Spleen (tissue), 7 donors: ENCODE measurements around the gene WDR70.

ENCODE experiments used
- CTCF ChIP-seq, 11 experiments: fragments of 200-600 bp in 7 of 11; fragments of 450-650 bp in 4 of 11; sonication (generic) in 4 of 11; IDR thresholded peaks in 8 of 11; conservative IDR thresholded peaks in 3 of 11; 1 replicate in 7 of 11; 2 replicates in 4 of 11; pipeline versions ENCODE4 v1.4.0 to v1.8.0; 2016 to 2021; ENCODE audit warnings: antibody characterized with exemption in 11 of 11, inconsistent platforms in 4 of 11, mild to moderate bottlenecking in 1 of 11
- POLR2A ChIP-seq, 3 donors: fragments of 450-650 bp; IDR thresholded peaks; one replicate each; pipeline ENCODE4 v1.5.1; 2017; ENCODE audit warnings: antibody characterized with exemption in 3 of 3, mild to moderate bottlenecking in 1 of 3
- POLR2AphosphoS5 ChIP-seq, 3 donors: sonication (generic); formaldehyde crosslinking; IDR thresholded peaks; one replicate each; pipeline ENCODE4 v1.5.1; 2017; ENCODE audit warnings: antibody characterized with exemption in 3 of 3
- donor health status: DM: no; HTN: no; CAD: no; lungs with moderate emphysema.
- donor health status: DM: no; HTN: no; CAD: no.
- donor health status: DM: no; HTN: no; CAD: no.

- no peak for TF ChIP-seq CTCF (IDR thresholded peaks at IDR 0.05 in 8 of 11, conservative IDR thresholded peaks at IDR 0.05 in 3 of 11)
- no peak for TF ChIP-seq POLR2A (IDR thresholded peaks at IDR 0.05)
- no peak for TF ChIP-seq POLR2AphosphoS5 (IDR thresholded peaks at IDR 0.05)
Observed at GRCh38 chr5:37757980-37758582, 379.0 kb downstream of the WDR70 start.
